Neuronal stem cell (in vitro differentiated cells): ENCODE measurements around the gene CHCHD3.

Experiments
- DNase-seq: peaks from one replicate; pipeline ENCODE4 v3.0.0-alpha.2; 2013; ENCODE audit warnings: low spot score
- H2AFZ ChIP-seq: one replicate; pipeline ENCODE4 v1.6.1; 2013; ENCODE audit warnings: mild to moderate bottlenecking, low read length, inconsistent platforms
- H2AK5ac ChIP-seq: 2 replicates; pipeline ENCODE4 v1.6.1; 2013; ENCODE audit warnings: low read depth, mild to moderate bottlenecking, inconsistent platforms, low read length, moderate library complexity, mixed read lengths
- H2BK120ac ChIP-seq: 2 replicates; pipeline ENCODE4 v1.6.1; 2013; ENCODE audit warnings: low read depth, mild to moderate bottlenecking, inconsistent platforms, low read length, moderate library complexity, mixed read lengths
- H2BK12ac ChIP-seq: one replicate; pipeline ENCODE4 v1.6.1; 2013; ENCODE audit warnings: low read length, inconsistent platforms
- H2BK15ac ChIP-seq: 2 replicates; pipeline ENCODE4 v1.6.1; 2013; ENCODE audit warnings: mild to moderate bottlenecking, low read length, inconsistent platforms, mixed read lengths
- H2BK5ac ChIP-seq: one replicate; pipeline ENCODE4 v1.6.1; 2013; ENCODE audit warnings: inconsistent platforms, mild to moderate bottlenecking, low read length, moderate library complexity
- H3K14ac ChIP-seq: one replicate; pipeline ENCODE4 v1.6.1; 2013; ENCODE audit warnings: low read length, inconsistent platforms
- H3K18ac ChIP-seq: 2 replicates; pipeline ENCODE4 v1.6.1; 2013; ENCODE audit warnings: low read length, inconsistent platforms
- H3K23ac ChIP-seq: 2 replicates; pipeline ENCODE4 v1.6.1; 2013; ENCODE audit warnings: low read depth, mild to moderate bottlenecking, mixed read lengths, low read length, inconsistent platforms; ENCODE audit not compliant: poor library complexity
- H3K27ac ChIP-seq: replicated peaks from 3 replicates; pipeline ENCODE4 v1.5.1; 2013; ENCODE audit warnings: low read length, inconsistent platforms
- H3K27me3 ChIP-seq, 3 experiments: 2 replicates each; pipeline ENCODE4 v1.6.1; 2013; ENCODE audit warnings: low read length in 3 of 3, mild to moderate bottlenecking in 2 of 3, inconsistent platforms in 1 of 3, low read depth in 1 of 3, mixed read lengths in 1 of 3, moderate library complexity in 1 of 3; ENCODE audit not compliant: control insufficient read depth in 3 of 3, insufficient read depth in 3 of 3
- H3K36me3 ChIP-seq, 2 donors: replicated peaks in 1 of 2; 2 replicates each; pipeline ENCODE4 v1.6.1; 2013; ENCODE audit warnings: low read length in 2 of 2; ENCODE audit not compliant: control insufficient read depth in 2 of 2, insufficient read depth in 2 of 2
- H3K4ac ChIP-seq: 2 replicates; pipeline ENCODE4 v1.6.1; 2013; ENCODE audit warnings: inconsistent platforms, mild to moderate bottlenecking, low read length, moderate library complexity
- H3K4me1 ChIP-seq, 2 donors: 1 replicate in 1 of 2; 2 replicates in 1 of 2; pipeline ENCODE4 v1.6.1; 2013; ENCODE audit warnings: low read length in 2 of 2, low read depth in 1 of 2; ENCODE audit not compliant: control insufficient read depth in 2 of 2, insufficient read depth in 1 of 2
- H3K4me2 ChIP-seq: one replicate; pipeline ENCODE4 v1.6.1; 2013; ENCODE audit warnings: mild to moderate bottlenecking, low read length, inconsistent platforms; ENCODE audit not compliant: insufficient read depth, poor library complexity, severe bottlenecking
- H3K4me3 ChIP-seq, 2 donors: 2 replicates each; pipeline ENCODE4 v1.5.1; 2013; ENCODE audit warnings: low read length in 2 of 2, mild to moderate bottlenecking in 2 of 2, inconsistent platforms in 1 of 2, moderate library complexity in 1 of 2
- H3K79me1 ChIP-seq: one replicate; pipeline ENCODE4 v1.6.1; 2013; ENCODE audit warnings: low read depth, mild to moderate bottlenecking, inconsistent platforms, low read length, moderate library complexity
- H3K9ac ChIP-seq: one replicate; pipeline ENCODE4 v1.6.1; 2013; ENCODE audit warnings: mild to moderate bottlenecking, low read depth, low read length, inconsistent platforms; ENCODE audit not compliant: poor library complexity
- H3K9me3 ChIP-seq, 2 donors: replicated peaks in 1 of 2; 2 replicates each; pipeline versions ENCODE3 to v1.6.1; 2013; ENCODE audit warnings: low read length in 2 of 2, mild to moderate bottlenecking in 2 of 2, inconsistent platforms in 1 of 2, low read depth in 1 of 2, mixed read lengths in 1 of 2, moderate library complexity in 1 of 2; ENCODE audit not compliant: control insufficient read depth in 2 of 2, insufficient read depth in 1 of 2
- H4K8ac ChIP-seq: one replicate; pipeline ENCODE4 v1.6.1; 2013; ENCODE audit warnings: low read depth, mild to moderate bottlenecking, inconsistent platforms, low read length, moderate library complexity
- H4K91ac ChIP-seq: one replicate; pipeline ENCODE4 v1.6.1; 2013; ENCODE audit warnings: low read length, low read depth, mild to moderate bottlenecking, inconsistent platforms; ENCODE audit not compliant: poor library complexity
- WGBS, 2 donors: extraction: QIAGEN DNeasy Blood & Tissue Kit; methylation state at CpG; one replicate each; pipeline ENCODE4 v1.1.7; 2013; ENCODE audit warnings: missing lambda C conversion rate in 2 of 2, mixed read lengths in 1 of 2; ENCODE audit not compliant: insufficient read length in 2 of 2, insufficient replicate concordance in 1 of 2; ENCODE audit errors: extremely low coverage in 2 of 2; 5-methylcytosine and 5-hydroxymethylcytosine counted together

The CHCHD3 gene

DNA sequence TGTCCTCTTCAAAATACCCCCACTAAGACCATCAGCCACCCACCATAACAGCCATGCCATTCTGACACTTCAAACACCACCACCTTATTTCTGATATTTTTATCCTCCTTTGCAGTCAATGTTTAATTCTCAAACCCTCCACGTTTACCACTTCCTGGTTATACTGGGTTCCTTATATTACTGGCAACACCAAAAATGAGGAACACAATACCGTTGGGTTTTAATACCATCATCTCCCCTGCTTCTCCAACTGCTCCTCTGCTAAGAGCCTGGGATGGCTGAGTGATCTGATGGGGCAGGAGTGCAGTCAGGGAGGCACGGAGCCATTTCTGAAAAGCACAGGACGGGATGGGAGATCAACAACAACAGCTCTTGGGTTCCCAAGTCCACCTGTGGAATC is 140.5 kb downstream of the CHCHD3 start:
- H3K18ac ChIP-seq, result no peak overlapping the region
- H3K23ac ChIP-seq, result no peak overlapping the region
- H3K4me3 ChIP-seq, result no peak overlapping the region
- H3K4me1 ChIP-seq, result peaks cover 6 to 22% of the 10 kb centered on the region in 2 donors
- H4K8ac ChIP-seq, result no peak overlapping the region
- no peak overlapping the region for H2AFZ ChIP-seq
- H3K4me2 ChIP-seq, result no peak overlapping the region
- no peak overlapping the region for H2AK5ac ChIP-seq
- no peak overlapping the region for H2BK12ac ChIP-seq
- no peak overlapping the region for H3K27ac ChIP-seq
- no peak for DNase-seq
- H2BK5ac ChIP-seq, result no peak overlapping the region
- H3K36me3 ChIP-seq, result no peaks in the 10 kb centered on the region
- H3K27me3 ChIP-seq, result no peaks in the 10 kb centered on the region
- H3K9ac ChIP-seq, result no peak overlapping the region
- H3K79me1 ChIP-seq, result no peaks in the 10 kb centered on the region
- no peak overlapping the region for H3K14ac ChIP-seq
- H2BK15ac ChIP-seq, result no peak overlapping the region
- H3K9me3 ChIP-seq, result no peaks in the 10 kb centered on the region
- no peak overlapping the region for H4K91ac ChIP-seq
- no CpG with 5 or more reads among the region's 4 CpGs for WGBS, 2 donors
- H3K4ac ChIP-seq, result no peak overlapping the region
- no peak overlapping the region for H2BK120ac ChIP-seq

DNA sequence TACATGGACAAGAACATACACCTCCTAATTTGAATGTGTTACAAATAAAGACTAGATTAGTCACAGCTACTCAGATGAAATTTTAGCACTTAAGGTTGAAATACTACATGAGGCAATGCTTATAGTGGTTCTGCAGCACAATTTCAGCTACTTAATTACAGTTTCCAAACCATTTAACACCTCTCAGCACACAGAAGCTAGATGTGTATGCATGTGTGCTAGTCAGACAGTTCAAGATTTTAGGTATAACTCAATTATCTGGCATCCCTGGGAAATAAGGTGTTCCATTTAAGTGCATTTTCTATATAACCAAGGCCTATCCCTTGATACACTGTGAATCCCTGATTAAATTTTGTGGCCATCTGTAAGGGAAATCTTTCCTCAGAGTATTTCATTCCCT is 141.8 kb downstream of the CHCHD3 start:
- H3K27me3 ChIP-seq, result no peaks in the 10 kb centered on the region
- H3K18ac ChIP-seq, result no peak overlapping the region
- H4K91ac ChIP-seq, result no peak overlapping the region
- no peak overlapping the region for H2BK5ac ChIP-seq
- no peak overlapping the region for H3K9ac ChIP-seq
- H4K8ac ChIP-seq, result no peak overlapping the region
- H3K9me3 ChIP-seq, result peaks cover 3 to 7% of the 10 kb centered on the region in 2 donors
- no peak overlapping the region for H3K27ac ChIP-seq
- no peak overlapping the region for H3K4me3 ChIP-seq
- peaks cover 6 to 22% of the 10 kb centered on the region in 2 donors for H3K4me1 ChIP-seq
- H3K14ac ChIP-seq, result no peak overlapping the region
- no peak overlapping the region for H2BK12ac ChIP-seq
- H2BK120ac ChIP-seq, result no peak overlapping the region
- H2AFZ ChIP-seq, result no peak overlapping the region
- no peak overlapping the region for H3K23ac ChIP-seq
- H3K4me2 ChIP-seq, result no peak overlapping the region
- H2BK15ac ChIP-seq, result no peak overlapping the region
- no peaks in the 10 kb centered on the region for H3K36me3 ChIP-seq
- no peak overlapping the region for H2AK5ac ChIP-seq
- no peak for DNase-seq
- H3K4ac ChIP-seq, result no peak overlapping the region
- peaks cover 3% of the 10 kb centered on the region for H3K79me1 ChIP-seq

- Histone ChIP-seq H2AFZ (no peak overlapping the region), H3K14ac (no peak overlapping the region), H3K79me1 (peaks cover 3% of the 10 kb centered on the region), H4K91ac (no peak overlapping the region), H2BK120ac (no peak overlapping the region), H4K8ac (no peak overlapping the region), H3K18ac (no peak overlapping the region), H2BK5ac (no peak overlapping the region), H2BK12ac (no peak overlapping the region), H3K4me3 (no peak overlapping the region), H3K27ac (no peak overlapping the region), H3K4me2 (no peak overlapping the region), H3K23ac (no peak overlapping the region), H3K9ac (no peak overlapping the region), H3K27me3 (no peaks in the 10 kb centered on the region), H3K4ac (no peak overlapping the region), H3K4me1 (peaks cover 6 to 22% of the 10 kb centered on the region in 2 donors), H2AK5ac (no peak overlapping the region), H3K9me3 (peaks cover 3 to 7% of the 10 kb centered on the region in 2 donors), H3K36me3 (no peaks in the 10 kb centered on the region), H2BK15ac (no peak overlapping the region)
- WGBS, 2 donors, result no CpG with 5 or more reads among the region's 4 CpGs
- DNase-seq, result no peak
These were observed 142.4 kb downstream of the CHCHD3 start for GRCh38 chr7:132939495-132939894.

DNA sequence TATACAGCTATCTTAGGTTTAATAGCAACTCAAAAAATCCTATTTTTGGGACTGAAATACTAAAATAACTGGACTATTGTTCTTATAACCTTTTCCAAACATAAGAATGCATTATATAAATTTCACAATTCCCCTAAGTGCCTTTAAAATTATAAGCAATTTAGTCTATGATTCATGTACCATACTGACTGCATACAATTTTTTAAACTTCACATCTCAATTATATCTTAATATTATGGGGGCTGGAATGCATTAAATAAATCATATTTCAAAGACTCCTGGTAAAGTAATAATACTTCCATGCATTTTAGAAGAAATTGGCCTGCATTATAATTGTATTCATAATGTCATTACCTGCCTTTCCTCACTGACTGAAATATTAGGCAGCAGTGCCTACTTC is 144.6 kb downstream of the CHCHD3 start:
- Histone ChIP-seq H3K9me3 (peaks cover 3 to 7% of the 10 kb centered on the region in 2 donors), H2BK120ac (no peak overlapping the region), H3K4ac (no peak overlapping the region), H2BK12ac (no peak overlapping the region), H3K9ac (no peak overlapping the region), H2BK15ac (no peak overlapping the region), H3K27ac (no peak overlapping the region), H3K18ac (no peak overlapping the region), H4K8ac (no peak overlapping the region), H4K91ac (no peak overlapping the region), H3K36me3 (no peaks in the 10 kb centered on the region), H3K4me1 (peaks cover 11 to 17% of the 10 kb centered on the region in 2 donors), H3K14ac (no peak overlapping the region), H3K23ac (no peak overlapping the region), H3K4me3 (no peak overlapping the region), H3K4me2 (no peak overlapping the region), H2AFZ (no peak overlapping the region), H2BK5ac (no peak overlapping the region), H2AK5ac (no peak overlapping the region), H3K79me1 (peaks cover 3% of the 10 kb centered on the region), H3K27me3 (no peaks in the 10 kb centered on the region)
- no peak for DNase-seq
